ENCODE measurements around the gene JMJD6.
A peak's percentile ranks its signal among the peaks of the same experiment; 100 is the strongest.

- peak; percentile 94 for TF ChIP-seq POLR2AphosphoS5 (IDR thresholded peaks at IDR 0.05)
- TF ChIP-seq, protein P1, sequence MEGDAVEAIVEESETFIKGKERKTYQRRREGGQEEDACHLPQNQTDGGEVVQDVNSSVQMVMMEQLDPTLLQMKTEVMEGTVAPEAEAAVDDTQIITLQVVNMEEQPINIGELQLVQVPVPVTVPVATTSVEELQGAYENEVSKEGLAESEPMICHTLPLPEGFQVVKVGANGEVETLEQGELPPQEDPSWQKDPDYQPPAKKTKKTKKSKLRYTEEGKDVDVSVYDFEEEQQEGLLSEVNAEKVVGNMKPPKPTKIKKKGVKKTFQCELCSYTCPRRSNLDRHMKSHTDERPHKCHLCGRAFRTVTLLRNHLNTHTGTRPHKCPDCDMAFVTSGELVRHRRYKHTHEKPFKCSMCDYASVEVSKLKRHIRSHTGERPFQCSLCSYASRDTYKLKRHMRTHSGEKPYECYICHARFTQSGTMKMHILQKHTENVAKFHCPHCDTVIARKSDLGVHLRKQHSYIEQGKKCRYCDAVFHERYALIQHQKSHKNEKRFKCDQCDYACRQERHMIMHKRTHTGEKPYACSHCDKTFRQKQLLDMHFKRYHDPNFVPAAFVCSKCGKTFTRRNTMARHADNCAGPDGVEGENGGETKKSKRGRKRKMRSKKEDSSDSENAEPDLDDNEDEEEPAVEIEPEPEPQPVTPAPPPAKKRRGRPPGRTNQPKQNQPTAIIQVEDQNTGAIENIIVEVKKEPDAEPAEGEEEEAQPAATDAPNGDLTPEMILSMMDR (IDR thresholded peaks at IDR 0.05): peak in 1 of 4 experiments; percentile 8
Observed at GRCh38 chr17:76709077-76709950, 17.1 kb downstream of the JMJD6 start.

All from gastroesophageal sphincter (tissue), 3 donors.